ENCODE data around the gene FAIM2. TPM values are rescaled to one million over a fixed set of nuclear protein-coding genes. Genes with fewer than 3 reads are reported as not detected.
"Not testable (repeated sequence)": the region's sequence is repeated elsewhere in the genome, so short reads cannot be mapped to it uniquely, and the experiment has no call there.

FAIM2 gene
- total RNA-seq, 1 donor from 2014 or later, result 10.4 TPM

DNA sequence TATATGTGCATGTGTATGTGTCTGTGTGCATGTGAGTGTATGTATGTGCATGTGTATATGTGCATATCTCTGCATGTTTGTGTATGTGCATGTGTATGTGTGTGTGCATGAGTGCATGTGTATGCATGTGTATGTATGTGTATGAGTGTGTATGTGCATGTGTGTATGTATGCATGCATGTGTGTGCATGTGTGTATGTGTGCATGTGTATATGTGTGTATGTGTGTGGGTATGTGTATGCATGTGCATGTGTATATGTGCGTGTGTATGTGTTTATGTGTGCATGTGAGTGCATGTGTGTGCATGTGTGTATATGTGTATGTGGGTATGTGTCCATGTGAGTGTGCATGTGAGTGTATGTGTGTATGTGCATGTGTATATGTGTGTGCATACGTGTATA lies 24.6 kb downstream of the FAIM2 start:
- DNase-seq (ENCODE audit: low spot score), result not testable (repeated sequence)

DNA sequence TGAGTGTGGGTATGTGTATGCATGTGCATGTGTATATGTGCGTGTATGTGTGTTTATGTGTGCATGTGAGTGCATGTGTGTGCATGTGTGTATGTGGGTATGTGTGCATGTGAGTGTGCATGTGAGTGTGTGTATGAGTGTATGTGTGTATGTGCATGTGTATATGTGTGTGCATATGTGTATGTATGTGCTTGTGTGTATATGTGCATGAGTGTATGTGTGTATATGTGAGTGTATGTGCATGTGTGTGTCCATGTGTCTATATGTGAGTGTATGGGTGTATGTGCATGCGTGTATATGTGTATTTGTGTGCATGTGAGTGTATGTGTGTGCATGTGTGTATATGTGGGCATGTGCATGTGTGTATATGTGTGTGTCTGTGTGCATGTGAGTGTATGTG lies 25.7 kb downstream of the FAIM2 start:
- no peak for DNase-seq (ENCODE audit: low spot score)

DNA sequence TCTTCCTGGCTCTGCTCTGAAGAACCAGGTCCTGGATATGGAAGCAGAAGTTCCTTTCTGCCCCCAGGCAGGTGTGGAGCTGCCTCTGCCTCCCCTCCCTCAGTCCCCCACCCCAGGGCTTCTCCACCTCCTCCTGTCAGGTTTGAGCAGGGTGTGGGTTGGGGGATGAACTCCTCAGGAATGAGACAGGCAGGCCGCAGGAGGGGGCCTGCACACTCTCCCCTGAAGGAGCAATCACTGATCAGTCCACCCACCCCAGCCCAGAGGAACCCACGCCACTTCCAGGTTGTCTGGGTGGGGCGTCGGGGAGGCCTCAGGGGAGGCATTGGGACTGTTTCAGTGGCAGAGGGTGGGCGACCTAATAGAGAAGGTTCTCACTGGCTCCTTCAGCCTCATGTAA lies 26.6 kb downstream of the FAIM2 start:
- DNase-seq (ENCODE audit: low spot score), result no peak

GRCh38 chr12:49876070-49876469 lies 27.6 kb downstream of the FAIM2 start:
- no peak for DNase-seq (ENCODE audit: low spot score)

GRCh38 chr12:49875115-49875720 lies 28.5 kb downstream of the FAIM2 start:
- DNase-seq (ENCODE audit: low spot score), result no peak

DNA sequence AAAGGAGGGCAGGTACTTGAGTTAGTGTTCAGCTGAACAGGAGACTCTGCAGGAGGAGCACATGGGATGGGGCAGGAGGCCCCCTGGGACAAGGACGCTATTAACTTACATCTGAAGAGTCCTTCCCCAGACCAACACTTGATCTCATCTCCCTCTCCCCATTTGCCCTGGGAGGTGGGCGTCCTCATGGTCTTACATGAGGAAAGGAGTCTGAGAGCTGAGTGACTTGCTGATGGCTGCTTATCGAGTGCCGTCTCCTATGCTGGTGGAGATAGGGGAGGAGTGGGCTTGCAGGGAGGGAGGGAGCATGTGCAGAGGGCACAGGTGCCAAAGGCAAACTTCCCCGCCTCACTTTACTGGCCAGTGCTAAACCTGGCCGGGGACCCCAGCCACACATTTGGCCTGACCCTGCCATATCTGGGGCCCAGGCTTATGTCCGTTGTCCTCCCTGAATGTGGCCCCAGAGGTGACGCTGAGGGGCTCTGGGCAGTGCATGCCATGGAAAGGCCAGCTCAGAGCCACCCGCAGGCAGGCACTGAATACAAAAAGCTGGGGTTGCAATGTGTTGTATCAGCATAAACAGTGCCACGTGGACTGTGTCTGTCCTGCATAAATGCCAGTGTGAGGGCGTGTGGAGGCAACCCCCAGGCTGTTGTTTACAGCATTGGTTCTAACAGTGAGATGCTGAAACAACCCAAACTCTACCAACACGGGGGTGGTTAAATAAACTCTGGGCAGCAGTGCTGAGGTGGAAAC lies 29.4 kb downstream of the FAIM2 start:
- no peak for DNase-seq (ENCODE audit: low spot score)

DNA sequence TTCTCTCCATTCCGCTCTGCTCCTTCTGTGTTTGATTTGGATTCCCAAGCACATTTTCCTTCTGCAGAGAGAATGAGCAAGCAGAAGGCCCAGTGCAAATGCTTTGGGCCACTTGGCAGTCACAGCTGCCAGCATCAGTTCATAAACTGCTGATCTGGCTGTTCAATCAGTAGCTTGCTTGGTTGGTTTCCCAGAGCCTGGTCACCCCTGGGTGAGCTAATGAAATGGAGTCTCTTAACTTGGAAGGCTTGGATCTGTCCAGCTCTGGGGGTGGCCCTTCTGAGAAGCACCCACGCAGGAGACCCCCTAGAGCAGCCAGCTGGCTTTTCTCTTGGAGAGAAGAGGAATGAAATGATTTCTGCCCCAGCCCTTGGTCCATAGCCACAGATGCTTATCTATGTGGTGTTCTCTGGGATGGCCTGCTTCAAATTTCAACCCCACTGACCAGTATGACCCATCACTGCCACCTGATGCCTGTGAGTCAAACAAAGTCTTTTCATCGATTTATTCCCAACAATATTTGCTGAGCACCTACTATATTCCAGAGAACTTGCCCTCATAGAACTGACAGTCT lies 30.3 kb downstream of the FAIM2 start:
- no peak for DNase-seq (ENCODE audit: low spot score)

DNA sequence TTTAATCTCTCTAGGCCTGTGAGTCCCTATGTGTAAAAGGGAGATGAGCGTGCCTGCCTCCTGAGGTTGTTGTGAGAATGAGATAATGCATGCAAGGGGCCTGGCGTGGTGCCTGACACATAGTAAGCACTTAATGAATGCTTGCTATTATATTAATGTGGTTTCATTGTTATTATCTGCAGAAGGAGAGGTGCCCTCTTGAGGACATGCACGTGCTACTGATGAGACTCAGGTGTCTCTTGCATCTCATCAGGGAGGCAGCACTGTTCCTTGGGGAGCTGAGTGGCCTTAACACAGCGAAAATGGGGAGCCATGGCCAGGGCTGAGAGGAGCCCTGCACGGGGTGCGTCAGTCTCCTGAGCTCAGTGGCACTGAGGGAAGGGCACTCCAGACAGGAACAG lies 30.9 kb downstream of the FAIM2 start:
- DNase-seq (ENCODE audit: low spot score), result no peak

- DNase-seq (ENCODE audit: low spot score), result no peak
Observed at GRCh38 chr12:49872381-49872780, 31.3 kb downstream of the FAIM2 start.

DNA sequence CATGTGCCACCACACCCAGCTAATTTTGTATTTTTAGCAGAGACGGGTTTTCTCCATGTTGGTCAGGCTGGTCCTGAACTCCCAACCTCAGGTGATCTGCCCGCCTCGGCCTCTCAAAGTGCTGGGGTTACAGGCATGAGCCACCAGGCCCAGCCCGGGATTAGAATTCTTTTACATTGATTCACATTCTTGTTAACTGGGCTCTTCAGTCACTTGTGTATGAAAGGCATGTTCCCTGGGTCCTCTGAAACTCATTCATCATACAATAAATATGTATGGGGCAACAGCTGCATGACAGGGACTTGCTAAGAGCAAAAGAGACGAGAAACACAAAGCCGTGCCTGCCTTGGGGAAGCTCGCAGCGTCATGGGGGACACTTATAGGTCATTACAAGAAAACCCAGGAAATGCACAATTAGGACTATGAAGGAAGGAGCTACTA lies 31.9 kb downstream of the FAIM2 start:
- DNase-seq (ENCODE audit: low spot score), result peak; percentile 53

DNA sequence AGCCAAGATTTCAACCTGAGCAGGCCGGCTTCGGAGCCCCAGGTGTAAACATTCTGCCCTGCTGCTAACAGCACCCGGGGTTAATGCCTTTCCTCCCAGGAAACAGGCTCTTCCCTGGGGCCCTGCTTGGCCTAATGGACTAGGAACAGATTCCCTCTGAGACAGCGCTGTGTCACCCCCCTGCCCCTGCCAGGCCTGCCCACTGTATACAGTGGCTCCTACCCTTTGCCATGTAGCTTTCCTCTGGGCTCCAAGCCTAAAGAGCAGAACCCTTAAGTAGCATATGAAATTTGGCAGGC lies 32.5 kb downstream of the FAIM2 start:
- DNase-seq (ENCODE audit: low spot score), result no peak

- DNase-seq (ENCODE audit: low spot score), result no peak
Observed at GRCh38 chr12:49870501-49871262, 33.0 kb downstream of the FAIM2 start.

DNA sequence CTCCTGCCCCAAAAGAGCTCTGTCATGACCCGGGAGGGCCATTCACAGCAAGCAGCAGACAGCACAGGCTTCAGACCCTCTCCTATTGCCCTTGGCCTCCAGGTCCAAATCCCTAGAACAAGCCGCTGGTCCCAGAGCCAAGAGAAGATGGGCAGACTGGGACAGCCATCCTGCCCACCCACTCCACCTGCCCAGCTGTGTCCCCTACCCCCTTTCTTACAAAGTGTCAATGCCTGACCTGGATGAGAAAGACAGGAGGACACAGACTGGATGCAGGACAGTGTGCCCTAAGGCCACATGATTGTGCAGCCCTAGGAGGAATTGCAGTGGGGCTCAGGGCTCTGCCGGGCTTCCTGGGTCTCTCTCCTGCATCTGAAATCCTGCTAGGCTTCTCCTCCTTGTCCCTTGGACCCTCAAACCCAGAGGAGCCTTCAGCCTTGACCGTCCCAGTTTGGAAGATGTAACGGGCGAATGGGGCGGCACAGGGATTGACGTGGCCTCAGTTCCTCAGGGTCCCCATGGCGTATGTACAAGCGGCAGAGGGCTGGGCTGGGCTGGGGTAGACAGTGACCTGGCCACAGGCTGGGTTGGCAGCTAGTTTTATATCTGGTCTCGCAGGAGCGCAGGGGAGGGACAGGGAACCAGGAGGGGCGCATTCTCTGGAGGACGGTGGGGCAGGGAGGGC lies 33.7 kb downstream of the FAIM2 start:
- no peak for DNase-seq (ENCODE audit: low spot score)

DNA sequence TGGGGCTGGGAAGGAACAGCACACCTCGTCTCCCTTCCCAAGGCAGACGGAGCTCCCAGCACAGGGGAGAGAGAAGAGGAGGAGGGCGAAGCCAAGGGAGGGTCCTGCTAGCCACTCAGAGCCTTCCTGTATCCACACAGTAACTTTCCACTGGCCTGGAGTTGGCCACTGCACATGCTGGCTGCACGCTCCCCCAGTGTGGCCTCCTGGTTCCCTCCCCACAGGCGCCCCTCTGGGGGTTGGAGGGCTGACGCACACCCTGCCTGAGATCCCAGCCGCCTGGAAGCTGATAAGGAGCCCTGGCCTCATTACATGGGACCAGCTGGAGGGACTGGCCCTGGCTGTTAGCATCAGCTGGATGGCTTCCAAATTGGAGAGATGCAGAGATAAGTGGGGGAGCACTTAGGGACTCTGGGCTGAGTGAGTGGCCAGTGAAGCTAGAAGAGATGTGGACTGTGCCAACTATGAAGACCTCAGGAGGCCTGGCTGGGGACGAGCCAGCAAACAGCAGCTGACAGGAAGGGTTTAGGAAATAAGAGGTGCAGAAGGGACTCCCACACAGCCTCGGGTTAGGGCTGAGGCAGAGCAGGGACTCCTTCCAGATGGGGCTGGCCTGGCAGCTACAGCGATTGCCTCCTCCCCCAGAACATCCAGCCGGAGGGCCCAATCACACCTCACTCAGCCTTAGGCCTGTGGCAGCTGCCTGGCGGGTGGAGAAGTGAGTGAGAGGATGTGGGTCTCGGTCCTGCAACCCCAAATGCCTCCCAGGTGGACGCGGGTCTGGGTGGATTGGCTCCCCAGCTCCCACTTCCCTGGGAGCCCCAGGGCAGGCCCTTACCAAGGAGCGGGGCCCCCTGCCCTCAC lies 34.5 kb downstream of the FAIM2 start:
- DNase-seq (ENCODE audit: low spot score), result peak; percentile 99

DNA sequence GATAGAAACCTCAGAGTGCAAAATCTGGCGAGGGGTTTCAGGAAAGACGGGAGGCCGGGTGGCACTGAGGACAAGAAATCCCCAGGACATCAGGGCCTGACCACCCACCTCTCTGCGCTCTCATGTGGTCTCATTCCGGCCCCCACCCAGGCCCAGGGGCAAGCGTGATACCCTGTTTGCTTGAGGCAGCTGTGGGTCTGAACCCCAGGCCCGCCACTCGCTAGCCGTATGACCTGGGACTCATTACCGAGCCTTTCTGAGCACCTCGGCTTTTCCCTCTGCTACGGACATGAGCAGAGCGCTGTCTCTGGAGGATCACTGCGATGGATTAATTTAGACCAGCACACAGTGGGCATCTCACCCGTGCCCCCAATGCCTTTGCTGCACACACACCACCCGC lies 35.3 kb downstream of the FAIM2 start:
- DNase-seq (ENCODE audit: low spot score), result no peak

- DNase-seq (ENCODE audit: low spot score), result peak; percentile 79
Observed at GRCh38 chr12:49867570-49868341, 35.9 kb downstream of the FAIM2 start.

- peak; percentile 75 for DNase-seq (ENCODE audit: low spot score)
Observed at GRCh38 chr12:49866859-49867569, 36.7 kb downstream of the FAIM2 start.

DNA sequence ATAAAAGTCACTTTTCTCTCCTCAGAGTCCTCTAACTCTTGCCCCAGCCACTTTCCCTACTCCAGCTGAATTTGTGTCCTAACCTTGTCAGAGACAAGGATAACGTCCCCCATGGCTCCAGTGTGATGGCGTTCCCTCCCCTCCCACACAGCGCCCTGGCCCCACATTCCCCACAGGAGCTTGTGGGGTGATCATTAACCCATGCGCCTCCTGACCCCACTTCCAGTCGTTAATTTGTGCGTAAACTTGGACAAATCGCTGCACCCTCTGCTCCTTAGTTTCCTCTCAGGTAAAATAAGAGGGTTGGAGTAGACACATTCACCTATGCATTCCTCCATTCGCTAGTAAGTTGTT lies 37.9 kb downstream of the FAIM2 start:
- DNase-seq (ENCODE audit: low spot score), result no peak

GRCh38 chr12:49865109-49865781 lies 38.5 kb downstream of the FAIM2 start:
- no peak for DNase-seq (ENCODE audit: low spot score)

Measured in umbilical cord (tissue), 2 donors.